Measurements from ENCODE around the gene FAM227A.
"Not testable (repeated sequence)": the region's sequence is repeated elsewhere in the genome, so short reads cannot be mapped to it uniquely, and the experiment has no call there.

FAM227A gene

GRCh38 chr22:38615064-38615405 is 41.2 kb downstream of the FAM227A start:
- DNase-seq (ENCODE audit: low spot score) = not testable (repeated sequence)

GRCh38 chr22:38614332-38615063 is 41.7 kb downstream of the FAM227A start:
- H3K23ac ChIP-seq (ENCODE audit: low read depth, low read length, poor library complexity) = no peak overlapping the region
- H2AK5ac ChIP-seq (ENCODE audit: low read depth, low read length) = no peak overlapping the region
- H3K18ac ChIP-seq (ENCODE audit: low read length) = no peak overlapping the region
- no peak overlapping the region for H4K91ac ChIP-seq (ENCODE audit: low read depth, low read length, poor library complexity)
- WGBS, 2 donors (ENCODE audit: extremely low coverage in 2 of 2, insufficient read length in 2 of 2, insufficient replicate concordance in 1 of 2) = no CpG with 5 or more reads among the region's 4 CpGs
- no peak overlapping the region for H2BK120ac ChIP-seq (ENCODE audit: low read depth, low read length)
- H2BK15ac ChIP-seq (ENCODE audit: low read length) = no peak overlapping the region
- H3K4ac ChIP-seq (ENCODE audit: low read length) = no peak overlapping the region
- H3K14ac ChIP-seq (ENCODE audit: low read length) = no peak overlapping the region
- no peak overlapping the region for H2BK5ac ChIP-seq (ENCODE audit: low read length)
- H3K27ac ChIP-seq (replicated peaks; ENCODE audit: low read length) = no peak overlapping the region
- H3K4me1 ChIP-seq (ENCODE audit: control insufficient read depth in 2 of 2, insufficient read depth in 1 of 2, low read depth in 1 of 2, low read length in 2 of 2) = peaks cover 0 to 3% of the 10 kb centered on the region in 2 donors
- no peaks in the 10 kb centered on the region for H3K79me1 ChIP-seq (ENCODE audit: low read depth, low read length)
- H2BK12ac ChIP-seq (ENCODE audit: low read length) = no peak overlapping the region
- no peak overlapping the region for H3K4me3 ChIP-seq (ENCODE audit: low read length in 2 of 2)
- H3K9ac ChIP-seq (ENCODE audit: low read depth, low read length, poor library complexity) = no peak overlapping the region
- no peak overlapping the region for H2AFZ ChIP-seq (ENCODE audit: low read length)
- H3K9me3 ChIP-seq (replicated peaks in 1 of 2; ENCODE audit: control insufficient read depth in 2 of 2, insufficient read depth in 1 of 2, low read depth in 1 of 2, low read length in 2 of 2) = peaks cover 3 to 13% of the 10 kb centered on the region in 2 donors
- H3K4me2 ChIP-seq (ENCODE audit: insufficient read depth, low read length, poor library complexity, severe bottlenecking) = no peak overlapping the region
- no peak overlapping the region for H4K8ac ChIP-seq (ENCODE audit: low read depth, low read length)
- DNase-seq (ENCODE audit: low spot score) = no peak
- no peaks in the 10 kb centered on the region for H3K27me3 ChIP-seq (ENCODE audit: control insufficient read depth in 3 of 3, insufficient read depth in 3 of 3, low read depth in 1 of 3, low read length in 3 of 3)
- peaks cover 27 to 59% of the 10 kb centered on the region in 2 donors for H3K36me3 ChIP-seq (replicated peaks in 1 of 2; ENCODE audit: control insufficient read depth in 2 of 2, insufficient read depth in 2 of 2, low read length in 2 of 2)

More at GRCh38 chr22:38615064-38615405, 41.2 kb downstream of the FAM227A start:
- not testable (repeated sequence) for H2BK120ac ChIP-seq (ENCODE audit: low read depth, low read length); H3K18ac ChIP-seq (ENCODE audit: low read length); H2BK12ac ChIP-seq (ENCODE audit: low read length); H2BK5ac ChIP-seq (ENCODE audit: low read length); H2BK15ac ChIP-seq (ENCODE audit: low read length); H3K4me2 ChIP-seq (ENCODE audit: insufficient read depth, low read length, poor library complexity, severe bottlenecking); H3K4me1 ChIP-seq (ENCODE audit: control insufficient read depth in 2 of 2, insufficient read depth in 1 of 2, low read depth in 1 of 2, low read length in 2 of 2); H3K4ac ChIP-seq (ENCODE audit: low read length); H2AK5ac ChIP-seq (ENCODE audit: low read depth, low read length); H4K8ac ChIP-seq (ENCODE audit: low read depth, low read length); H3K27me3 ChIP-seq (ENCODE audit: control insufficient read depth in 3 of 3, insufficient read depth in 3 of 3, low read depth in 1 of 3, low read length in 3 of 3); H3K79me1 ChIP-seq (ENCODE audit: low read depth, low read length); H3K27ac ChIP-seq (replicated peaks; ENCODE audit: low read length); H4K91ac ChIP-seq (ENCODE audit: low read depth, low read length, poor library complexity); H3K14ac ChIP-seq (ENCODE audit: low read length); H3K4me3 ChIP-seq (ENCODE audit: low read length in 2 of 2); H2AFZ ChIP-seq (ENCODE audit: low read length); H3K9ac ChIP-seq (ENCODE audit: low read depth, low read length, poor library complexity); H3K23ac ChIP-seq (ENCODE audit: low read depth, low read length, poor library complexity)
- no CpG with 5 or more reads among the region's 9 CpGs for WGBS, 2 donors (ENCODE audit: extremely low coverage in 2 of 2, insufficient read length in 2 of 2, insufficient replicate concordance in 1 of 2)
- Histone ChIP-seq H3K36me3 (replicated peaks in 1 of 2; ENCODE audit: control insufficient read depth in 2 of 2, insufficient read depth in 2 of 2, low read length in 2 of 2) (peaks cover 32 to 65% of the 10 kb centered on the region in 2 donors), H3K9me3 (replicated peaks in 1 of 2; ENCODE audit: control insufficient read depth in 2 of 2, insufficient read depth in 1 of 2, low read depth in 1 of 2, low read length in 2 of 2) (peaks cover 3 to 13% of the 10 kb centered on the region in 2 donors)

- Histone ChIP-seq H3K4me2 (ENCODE audit: insufficient read depth, low read length, poor library complexity, severe bottlenecking) (no peak overlapping the region), H3K4ac (ENCODE audit: low read length) (no peak overlapping the region), H2AFZ (ENCODE audit: low read length) (no peak overlapping the region), H3K18ac (ENCODE audit: low read length) (no peak overlapping the region), H3K4me3 (ENCODE audit: low read length in 2 of 2) (no peak overlapping the region), H3K27ac (replicated peaks; ENCODE audit: low read length) (no peak overlapping the region), H2AK5ac (ENCODE audit: low read depth, low read length) (no peak overlapping the region), H4K8ac (ENCODE audit: low read depth, low read length) (no peak overlapping the region), H4K91ac (ENCODE audit: low read depth, low read length, poor library complexity) (no peak overlapping the region), H2BK12ac (ENCODE audit: low read length) (no peak overlapping the region), H3K36me3 (replicated peaks in 1 of 2; ENCODE audit: control insufficient read depth in 2 of 2, insufficient read depth in 2 of 2, low read length in 2 of 2) (peaks cover 22 to 50% of the 10 kb centered on the region in 2 donors), H2BK120ac (ENCODE audit: low read depth, low read length) (no peak overlapping the region), H3K23ac (ENCODE audit: low read depth, low read length, poor library complexity) (no peak overlapping the region), H3K14ac (ENCODE audit: low read length) (no peak overlapping the region), H3K4me1 (ENCODE audit: control insufficient read depth in 2 of 2, insufficient read depth in 1 of 2, low read depth in 1 of 2, low read length in 2 of 2) (peaks cover 0 to 3% of the 10 kb centered on the region in 2 donors), H3K79me1 (ENCODE audit: low read depth, low read length) (no peaks in the 10 kb centered on the region), H2BK5ac (ENCODE audit: low read length) (no peak overlapping the region), H2BK15ac (ENCODE audit: low read length) (no peak overlapping the region), H3K9ac (ENCODE audit: low read depth, low read length, poor library complexity) (no peak overlapping the region), H3K9me3 (replicated peaks in 1 of 2; ENCODE audit: control insufficient read depth in 2 of 2, insufficient read depth in 1 of 2, low read depth in 1 of 2, low read length in 2 of 2) (peaks cover 0 to 8% of the 10 kb centered on the region in 2 donors), H3K27me3 (ENCODE audit: control insufficient read depth in 3 of 3, insufficient read depth in 3 of 3, low read depth in 1 of 3, low read length in 3 of 3) (no peaks in the 10 kb centered on the region)
- no CpG with 5 or more reads among the region's 4 CpGs for WGBS, 2 donors (ENCODE audit: extremely low coverage in 2 of 2, insufficient read length in 2 of 2, insufficient replicate concordance in 1 of 2)
- DNase-seq (ENCODE audit: low spot score) = no peak
Measured at GRCh38 chr22:38613588-38613987, 42.6 kb downstream of the FAM227A start.

GRCh38 chr22:38612217-38613006 is 43.8 kb downstream of the FAM227A start:
- WGBS, 2 donors (ENCODE audit: extremely low coverage in 2 of 2, insufficient read length in 2 of 2, insufficient replicate concordance in 1 of 2) = no CpG with 5 or more reads among the region's 5 CpGs
- no peak overlapping the region for H2BK5ac ChIP-seq (ENCODE audit: low read length)

More at GRCh38 chr22:38612217-38613006, 43.8 kb downstream of the FAM227A start:
- H3K18ac ChIP-seq (ENCODE audit: low read length) = no peak overlapping the region
- H2BK15ac ChIP-seq (ENCODE audit: low read length) = no peak overlapping the region
- peaks cover 0 to 3% of the 10 kb centered on the region in 2 donors for H3K4me1 ChIP-seq (ENCODE audit: control insufficient read depth in 2 of 2, insufficient read depth in 1 of 2, low read depth in 1 of 2, low read length in 2 of 2)
- no peaks in the 10 kb centered on the region for H3K27me3 ChIP-seq (ENCODE audit: control insufficient read depth in 3 of 3, insufficient read depth in 3 of 3, low read depth in 1 of 3, low read length in 3 of 3)
- H3K23ac ChIP-seq (ENCODE audit: low read depth, low read length, poor library complexity) = no peak overlapping the region
- H3K9ac ChIP-seq (ENCODE audit: low read depth, low read length, poor library complexity) = no peak overlapping the region
- H3K14ac ChIP-seq (ENCODE audit: low read length) = no peak overlapping the region
- no peak overlapping the region for H4K8ac ChIP-seq (ENCODE audit: low read depth, low read length)
- no peak overlapping the region for H4K91ac ChIP-seq (ENCODE audit: low read depth, low read length, poor library complexity)
- H2BK120ac ChIP-seq (ENCODE audit: low read depth, low read length) = no peak overlapping the region
- no peak overlapping the region for H3K4me2 ChIP-seq (ENCODE audit: insufficient read depth, low read length, poor library complexity, severe bottlenecking)
- no peaks in the 10 kb centered on the region for H3K9me3 ChIP-seq (replicated peaks in 1 of 2; ENCODE audit: control insufficient read depth in 2 of 2, insufficient read depth in 1 of 2, low read depth in 1 of 2, low read length in 2 of 2)
- H3K27ac ChIP-seq (replicated peaks; ENCODE audit: low read length) = no peak overlapping the region
- H3K4ac ChIP-seq (ENCODE audit: low read length) = no peak overlapping the region
- no peak overlapping the region for H2BK12ac ChIP-seq (ENCODE audit: low read length)
- DNase-seq (ENCODE audit: low spot score) = no peak
- no peak overlapping the region for H2AFZ ChIP-seq (ENCODE audit: low read length)
- no peak overlapping the region for H3K4me3 ChIP-seq (ENCODE audit: low read length in 2 of 2)
- peaks cover 16 to 38% of the 10 kb centered on the region in 2 donors for H3K36me3 ChIP-seq (replicated peaks in 1 of 2; ENCODE audit: control insufficient read depth in 2 of 2, insufficient read depth in 2 of 2, low read length in 2 of 2)
- H3K79me1 ChIP-seq (ENCODE audit: low read depth, low read length) = no peaks in the 10 kb centered on the region
- no peak overlapping the region for H2AK5ac ChIP-seq (ENCODE audit: low read depth, low read length)
